ENCODE data around the gene MRPL45. TPM values are rescaled to one million over a fixed set of nuclear protein-coding genes. Genes with fewer than 3 reads are reported as not detected.

MRPL45 gene
- total and polyA plus RNA-seq, 9 of the 15 experiments (the other 6 are each of a cell fraction or from before 2014, with no cell fraction given): 48.4 to 228 (median 76.8) TPM

DNA sequence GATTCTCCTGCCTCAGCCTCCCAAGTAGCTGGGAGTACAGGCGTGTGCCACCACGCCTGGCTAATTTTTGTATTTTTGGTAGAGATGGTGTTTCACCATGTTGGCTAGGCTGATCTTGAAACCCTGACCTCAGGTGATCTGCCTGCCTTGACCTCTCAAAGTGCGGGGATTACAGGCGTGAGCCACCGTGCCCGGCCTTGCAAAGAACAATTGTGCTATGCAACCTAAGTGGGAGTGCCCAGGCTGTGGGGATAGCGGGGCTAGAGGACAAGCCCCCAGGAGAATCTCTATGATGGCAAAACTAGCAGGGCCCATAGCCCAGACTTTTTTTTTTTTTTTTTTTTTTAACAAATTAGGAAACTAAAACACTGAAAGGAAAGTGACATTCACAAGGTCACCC is 48.8 kb downstream of the MRPL45 start:
- Histone ChIP-seq H3K36me3 (ENCODE audit: control insufficient read depth, insufficient read depth, low read length) (no peaks in the 10 kb centered on the region), H3K4me2 (ENCODE audit: insufficient read depth, low read length) (no peak overlapping the region), H3K27me3 (ENCODE audit: control insufficient read depth in 2 of 2, insufficient read depth in 2 of 2, low read length in 2 of 2) (peaks cover 19 to 43% of the 10 kb centered on the region in 2 experiments; a peak in 4 of 5 replicates), H3K4me1 (replicated peaks in 1 of 2; ENCODE audit: control insufficient read depth in 2 of 2, insufficient read depth in 2 of 2, low read length in 2 of 2) (peaks cover 3 to 7% of the 10 kb centered on the region in 2 experiments; a peak in 2 of 5 replicates), H3K9me3 (replicated peaks; ENCODE audit: control insufficient read depth, insufficient read depth, low read depth, low read length) (no peaks in the 10 kb centered on the region), H3K9ac (ENCODE audit: insufficient read depth in 1 of 2, low read depth in 2 of 2, low read length in 2 of 2) (no peak overlapping the region), H3K9me1 (ENCODE audit: control insufficient read depth, insufficient read depth, low read length) (no peaks in the 10 kb centered on the region), H3K79me2 (ENCODE audit: control insufficient read depth, insufficient read depth, low read length) (no peaks in the 10 kb centered on the region), H2AFZ (ENCODE audit: low read depth, low read length) (no peak overlapping the region), H4K20me1 (replicated peaks; ENCODE audit: control insufficient read depth, insufficient read depth, low read length) (peaks cover 9% of the 10 kb centered on the region; the same call in 1 of the 2 replicates), H3K27ac (ENCODE audit: extremely low read depth, low read depth, low read length) (no peak overlapping the region), H3K4me3 (no peak overlapping the region)
- DNase-seq (ENCODE audit: extremely low read depth in 1 of 4, low spot score in 3 of 4) (no peak), FAIRE-seq (no peak), ATAC-seq (no peak)
- intact Hi-C loops (cut with micrococcal nuclease) (no loop called here), in situ Hi-C loops (cut with MboI) (loop anchor here (5.0 to 10.0 kb wide), 2 partner anchors 67 to 129 kb away; no protein-coding TSS in a partner anchor)
- no TSS peak for BruUV-seq (replicated peaks)
- ChIA-PET CTCF (ENCODE audit: low intra/inter-chr PET ratio) (no interaction called here), POLR2A (interaction anchor here (1.2 kb wide), 1 partner anchor 17 kb away, joined by 3 read pairs; no protein-coding TSS in a partner anchor)
- TF ChIP-seq ZNF445 (CRISPR knock-in tag; IDR thresholded peaks at IDR 0.05; ENCODE audit: low read depth) (no peak), CTBP1 (IDR thresholded peaks at IDR 0.05; ENCODE audit: borderline replicate concordance) (no peak), ZBTB8A (IDR thresholded peaks at IDR 0.05; ENCODE audit: partially characterized antibody) (no peak), SAFB2 (IDR thresholded peaks at IDR 0.05; ENCODE audit: borderline replicate concordance, low read depth, low read length, severe bottlenecking) (no peak), BCOR (IDR thresholded peaks at IDR 0.05) (no peak)
- TF ChIP-seq, protein P1, sequence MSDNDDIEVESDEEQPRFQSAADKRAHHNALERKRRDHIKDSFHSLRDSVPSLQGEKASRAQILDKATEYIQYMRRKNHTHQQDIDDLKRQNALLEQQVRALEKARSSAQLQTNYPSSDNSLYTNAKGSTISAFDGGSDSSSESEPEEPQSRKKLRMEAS (CRISPR knock-in tag; IDR thresholded peaks at IDR 0.05): no peak
- TF ChIP-seq, protein P2, sequence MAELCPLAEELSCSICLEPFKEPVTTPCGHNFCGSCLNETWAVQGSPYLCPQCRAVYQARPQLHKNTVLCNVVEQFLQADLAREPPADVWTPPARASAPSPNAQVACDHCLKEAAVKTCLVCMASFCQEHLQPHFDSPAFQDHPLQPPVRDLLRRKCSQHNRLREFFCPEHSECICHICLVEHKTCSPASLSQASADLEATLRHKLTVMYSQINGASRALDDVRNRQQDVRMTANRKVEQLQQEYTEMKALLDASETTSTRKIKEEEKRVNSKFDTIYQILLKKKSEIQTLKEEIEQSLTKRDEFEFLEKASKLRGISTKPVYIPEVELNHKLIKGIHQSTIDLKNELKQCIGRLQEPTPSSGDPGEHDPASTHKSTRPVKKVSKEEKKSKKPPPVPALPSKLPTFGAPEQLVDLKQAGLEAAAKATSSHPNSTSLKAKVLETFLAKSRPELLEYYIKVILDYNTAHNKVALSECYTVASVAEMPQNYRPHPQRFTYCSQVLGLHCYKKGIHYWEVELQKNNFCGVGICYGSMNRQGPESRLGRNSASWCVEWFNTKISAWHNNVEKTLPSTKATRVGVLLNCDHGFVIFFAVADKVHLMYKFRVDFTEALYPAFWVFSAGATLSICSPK (IDR thresholded peaks at IDR 0.05; ENCODE audit: borderline replicate concordance): no peak
- TF ChIP-seq, protein P3, sequence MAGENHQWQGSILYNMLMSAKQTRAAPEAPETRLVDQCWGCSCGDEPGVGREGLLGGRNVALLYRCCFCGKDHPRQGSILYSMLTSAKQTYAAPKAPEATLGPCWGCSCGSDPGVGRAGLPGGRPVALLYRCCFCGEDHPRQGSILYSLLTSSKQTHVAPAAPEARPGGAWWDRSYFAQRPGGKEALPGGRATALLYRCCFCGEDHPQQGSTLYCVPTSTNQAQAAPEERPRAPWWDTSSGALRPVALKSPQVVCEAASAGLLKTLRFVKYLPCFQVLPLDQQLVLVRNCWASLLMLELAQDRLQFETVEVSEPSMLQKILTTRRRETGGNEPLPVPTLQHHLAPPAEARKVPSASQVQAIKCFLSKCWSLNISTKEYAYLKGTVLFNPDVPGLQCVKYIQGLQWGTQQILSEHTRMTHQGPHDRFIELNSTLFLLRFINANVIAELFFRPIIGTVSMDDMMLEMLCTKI (IDR thresholded peaks at IDR 0.05; ENCODE audit: partially characterized antibody): no peak
- 36% methylated on average over 7 of the region's 7 CpGs for WGBS (ENCODE audit: insufficient coverage, low coverage, missing lambda C conversion rate)

Data from K562 (cell line).